ENCODE data around the gene ERC2. TPM values are rescaled to one million over a fixed set of nuclear protein-coding genes. Genes with fewer than 3 reads are reported as not detected.

The ERC2 gene
- total RNA-seq, 6 donors from 2014 or later: 0.67 to 14.7 (median 1.3) TPM

DNA sequence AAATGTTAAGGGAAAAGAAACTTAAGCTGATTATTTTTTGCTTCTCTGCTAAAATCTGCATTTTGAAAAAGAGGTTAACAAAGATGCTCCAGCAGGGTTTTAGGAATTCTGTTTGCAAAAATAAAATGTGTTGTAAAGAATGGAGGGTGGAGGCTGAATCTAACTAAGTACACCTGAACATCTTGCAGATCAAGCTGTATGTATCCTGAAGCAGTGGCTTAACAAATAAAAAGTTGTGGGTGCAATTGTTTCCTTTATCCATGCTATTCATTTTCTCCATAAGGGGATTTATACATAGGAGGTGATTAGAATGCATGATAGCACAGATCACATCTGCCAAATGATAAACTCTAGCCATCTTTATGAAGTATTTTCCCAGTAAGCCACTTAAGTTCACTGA, 466.3 kb downstream of the ERC2 start:
- ATAC-seq (ENCODE audit: low FRiP score in 2 of 2) (no peak), DNase-seq (no peak)

DNA sequence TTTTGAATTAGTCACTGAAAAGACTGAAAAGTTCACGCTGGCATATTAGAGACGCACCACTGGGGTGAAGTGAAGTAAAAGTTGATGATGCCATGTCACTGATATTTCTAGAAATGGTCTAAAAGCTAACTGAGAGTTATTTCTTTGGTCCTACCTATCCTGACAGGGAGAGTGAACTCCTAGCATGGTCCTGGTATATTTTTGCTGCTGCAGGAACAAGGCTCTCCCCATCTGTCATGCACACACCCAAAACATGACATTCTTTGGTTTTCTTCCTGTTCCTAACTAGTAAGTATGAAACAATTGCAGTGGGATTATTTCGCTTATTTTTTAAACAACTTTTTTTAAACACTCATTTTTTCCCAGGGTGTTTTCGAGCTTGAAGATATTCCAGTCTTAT, 466.7 kb downstream of the ERC2 start:
- DNase-seq (no peak), ATAC-seq (ENCODE audit: low FRiP score in 2 of 2) (no peak)
- WGBS, 2 donors: 71 to 80% methylated on average over 4 of the region's 4 CpGs
- H3K36me3 ChIP-seq: no peaks in the 10 kb centered on the region
- H3K27me3 ChIP-seq: no peaks in the 10 kb centered on the region
- H3K27ac ChIP-seq: no peak overlapping the region
- H3K9me3 ChIP-seq: no peaks in the 10 kb centered on the region
- no peak overlapping the region for H3K4me3 ChIP-seq
- no peaks in the 10 kb centered on the region for H3K4me1 ChIP-seq
- TF ChIP-seq, protein P1, sequence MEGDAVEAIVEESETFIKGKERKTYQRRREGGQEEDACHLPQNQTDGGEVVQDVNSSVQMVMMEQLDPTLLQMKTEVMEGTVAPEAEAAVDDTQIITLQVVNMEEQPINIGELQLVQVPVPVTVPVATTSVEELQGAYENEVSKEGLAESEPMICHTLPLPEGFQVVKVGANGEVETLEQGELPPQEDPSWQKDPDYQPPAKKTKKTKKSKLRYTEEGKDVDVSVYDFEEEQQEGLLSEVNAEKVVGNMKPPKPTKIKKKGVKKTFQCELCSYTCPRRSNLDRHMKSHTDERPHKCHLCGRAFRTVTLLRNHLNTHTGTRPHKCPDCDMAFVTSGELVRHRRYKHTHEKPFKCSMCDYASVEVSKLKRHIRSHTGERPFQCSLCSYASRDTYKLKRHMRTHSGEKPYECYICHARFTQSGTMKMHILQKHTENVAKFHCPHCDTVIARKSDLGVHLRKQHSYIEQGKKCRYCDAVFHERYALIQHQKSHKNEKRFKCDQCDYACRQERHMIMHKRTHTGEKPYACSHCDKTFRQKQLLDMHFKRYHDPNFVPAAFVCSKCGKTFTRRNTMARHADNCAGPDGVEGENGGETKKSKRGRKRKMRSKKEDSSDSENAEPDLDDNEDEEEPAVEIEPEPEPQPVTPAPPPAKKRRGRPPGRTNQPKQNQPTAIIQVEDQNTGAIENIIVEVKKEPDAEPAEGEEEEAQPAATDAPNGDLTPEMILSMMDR (IDR thresholded peaks at IDR 0.05): no peak
- TF ChIP-seq POLR2A (IDR thresholded peaks at IDR 0.05) (no peak), EP300 (IDR thresholded peaks at IDR 0.05) (no peak), POLR2AphosphoS5 (IDR thresholded peaks at IDR 0.05) (no peak)

More for the DNA sequence above, 466.3 kb downstream of the ERC2 start:
- no peak for TF ChIP-seq POLR2AphosphoS5 (IDR thresholded peaks at IDR 0.05)
- TF ChIP-seq EP300 (IDR thresholded peaks at IDR 0.05): no peak
- TF ChIP-seq POLR2A (IDR thresholded peaks at IDR 0.05): no peak
- TF ChIP-seq, protein P1 (IDR thresholded peaks at IDR 0.05): no peak
- Histone ChIP-seq H3K4me1 (no peaks in the 10 kb centered on the region), H3K27me3 (no peaks in the 10 kb centered on the region), H3K36me3 (no peaks in the 10 kb centered on the region), H3K4me3 (no peak overlapping the region), H3K9me3 (no peaks in the 10 kb centered on the region), H3K27ac (no peak overlapping the region)

DNA sequence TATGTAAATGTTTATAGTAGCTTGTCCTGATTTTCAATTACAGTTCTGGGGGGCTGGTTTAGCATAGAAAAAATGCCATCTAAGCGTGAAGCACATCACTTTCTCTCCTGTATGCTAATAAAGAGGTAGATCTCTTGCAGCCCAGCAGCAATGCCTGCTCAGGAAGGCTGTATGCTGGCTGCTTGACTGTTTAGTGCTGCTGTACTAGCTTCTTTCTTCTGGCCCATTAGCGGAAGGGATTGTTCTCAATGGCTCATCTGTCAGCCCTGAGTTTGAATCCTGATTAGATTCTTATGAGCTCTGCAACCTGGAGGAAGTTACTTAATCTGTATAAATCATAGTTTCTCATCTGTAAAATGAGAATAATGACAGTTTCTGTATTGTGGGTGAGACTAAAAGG, 478.9 kb downstream of the ERC2 start:
- Histone ChIP-seq H3K36me3 (no peaks in the 10 kb centered on the region), H3K4me3 (no peak overlapping the region), H3K9me3 (no peaks in the 10 kb centered on the region), H3K27ac (no peak overlapping the region), H3K27me3 (no peaks in the 10 kb centered on the region), H3K4me1 (no peaks in the 10 kb centered on the region)
- no peak for TF ChIP-seq POLR2A (IDR thresholded peaks at IDR 0.05)
- TF ChIP-seq EP300 (IDR thresholded peaks at IDR 0.05): no peak
- TF ChIP-seq, protein P1 (IDR thresholded peaks at IDR 0.05): no peak
- no peak for TF ChIP-seq POLR2AphosphoS5 (IDR thresholded peaks at IDR 0.05)
- no peak for DNase-seq
- WGBS, 2 donors: 84 to 90% methylated on average over 2 of the region's 2 CpGs
- no peak for ATAC-seq (ENCODE audit: low FRiP score in 2 of 2)

DNA sequence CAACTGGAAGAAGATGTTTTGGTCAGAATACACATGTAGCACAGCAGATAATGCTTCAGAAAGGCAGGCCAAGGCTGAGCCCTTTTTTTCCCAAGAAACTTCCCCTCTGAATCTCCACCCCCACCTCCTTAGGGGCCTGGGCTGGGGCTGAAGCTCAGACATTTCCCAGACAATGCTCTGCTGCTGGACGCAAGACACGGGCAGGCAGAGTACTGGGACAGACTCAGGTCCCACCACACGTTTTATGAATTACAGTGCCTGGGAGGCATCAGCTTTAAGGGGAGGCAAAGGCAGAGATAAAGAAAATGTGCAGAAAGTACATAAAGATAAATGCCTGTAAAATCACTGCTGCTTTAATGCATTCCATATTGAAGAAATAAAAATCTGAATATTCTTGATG, 479.4 kb downstream of the ERC2 start:
- WGBS, 2 donors: 65 to 91% methylated on average over 3 of the region's 3 CpGs
- Histone ChIP-seq H3K36me3 (no peaks in the 10 kb centered on the region), H3K27ac (no peak overlapping the region), H3K4me1 (no peaks in the 10 kb centered on the region), H3K9me3 (no peaks in the 10 kb centered on the region), H3K4me3 (no peak overlapping the region), H3K27me3 (no peaks in the 10 kb centered on the region)
- TF ChIP-seq POLR2A (IDR thresholded peaks at IDR 0.05) (no peak), POLR2AphosphoS5 (IDR thresholded peaks at IDR 0.05) (no peak), EP300 (IDR thresholded peaks at IDR 0.05) (no peak)
- TF ChIP-seq, protein P1 (IDR thresholded peaks at IDR 0.05): no peak
- DNase-seq (no peak), ATAC-seq (ENCODE audit: low FRiP score in 2 of 2) (no peak)

DNA sequence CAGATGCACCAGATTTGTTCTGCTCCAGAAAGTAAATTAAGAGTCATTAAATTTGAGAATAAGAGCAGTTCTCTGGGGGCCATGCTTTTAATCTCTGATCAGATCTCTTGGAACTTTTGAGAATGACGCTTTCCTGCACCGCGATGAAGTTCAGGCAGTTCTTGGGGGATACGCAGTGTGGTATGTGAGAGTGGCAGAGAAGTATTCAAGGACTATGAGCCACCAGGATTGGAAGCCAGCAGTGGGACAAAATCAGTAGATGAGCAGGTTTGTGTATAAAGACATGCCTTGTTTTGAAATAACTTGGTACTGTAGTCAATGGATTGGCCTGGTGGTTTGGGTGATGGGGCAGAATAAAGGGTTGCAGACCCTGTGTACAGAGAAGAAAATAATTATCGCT, 483.6 kb downstream of the ERC2 start:
- no peak for DNase-seq
- ATAC-seq (ENCODE audit: low FRiP score in 2 of 2): no peak
- no peak overlapping the region for H3K4me3 ChIP-seq
- TF ChIP-seq, protein P1 (IDR thresholded peaks at IDR 0.05): no peak
- TF ChIP-seq POLR2AphosphoS5 (IDR thresholded peaks at IDR 0.05): no peak
- no peak for TF ChIP-seq POLR2A (IDR thresholded peaks at IDR 0.05)
- no peak for TF ChIP-seq EP300 (IDR thresholded peaks at IDR 0.05)
- no peak overlapping the region for H3K27ac ChIP-seq
- H3K9me3 ChIP-seq: no peaks in the 10 kb centered on the region
- H3K27me3 ChIP-seq: no peaks in the 10 kb centered on the region
- no peaks in the 10 kb centered on the region for H3K36me3 ChIP-seq
- 94 to 95% methylated on average over 5 of the region's 5 CpGs for WGBS, 2 donors
- H3K4me1 ChIP-seq: no peaks in the 10 kb centered on the region

Measured in upper lobe of left lung (tissue), 6 donors.